SKM-1 (cell line): ENCODE data around the gene OR52R1.
"Not testable (repeated sequence)": the region's sequence is repeated elsewhere in the genome, so short reads cannot be mapped to it uniquely, and the experiment has no call there.

Experiments used
- DNase-seq: peaks from one replicate; lab custom pipeline; 2025; ENCODE audit not compliant: unreplicated experiment; lab: John Stamatoyannopoulos, UW

The OR52R1 gene

DNA sequence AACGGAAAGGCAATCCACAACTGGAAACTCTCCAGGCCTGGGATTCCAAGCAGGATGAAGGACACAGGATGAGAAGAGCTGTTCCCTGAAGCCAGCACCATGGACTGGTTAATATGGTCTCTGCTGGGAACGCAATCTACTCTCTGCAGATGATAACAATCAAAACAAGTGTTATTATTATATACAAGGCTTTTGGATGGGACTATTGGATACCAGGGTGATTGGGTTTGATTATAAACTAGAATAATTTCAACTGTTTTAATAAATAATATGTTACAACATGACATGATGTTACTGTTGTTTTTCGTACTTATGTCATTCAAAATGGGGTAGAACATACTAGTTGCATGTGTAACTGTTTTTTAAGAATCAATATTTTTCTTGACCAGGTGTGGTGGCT, at the start of gene OR52R1:
Gene OR52R1, minus strand, starts transcription at position 101 of the 400 bp plus-strand sequence. Its CDS starts 0 bp downstream, at position 101.
- no peak for DNase-seq

DNA sequence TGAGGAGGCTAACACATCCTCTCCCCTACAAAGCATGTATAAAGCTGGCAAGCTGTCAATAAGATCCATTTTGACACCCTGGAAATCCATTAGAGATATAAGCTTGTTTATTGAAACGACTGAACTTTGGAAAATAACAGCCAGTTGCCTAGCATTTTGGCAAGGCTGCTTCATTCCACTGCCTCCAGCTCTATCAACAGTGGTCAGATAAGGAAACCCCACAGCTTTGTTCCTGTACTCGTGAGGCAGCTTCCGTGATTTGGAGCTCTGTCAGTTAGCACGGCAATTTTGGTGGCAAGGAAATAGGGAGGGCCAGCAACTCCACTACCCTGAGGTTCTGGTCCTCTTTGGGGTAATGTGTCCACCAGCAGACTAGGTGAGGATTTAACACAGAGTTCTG, 46.9 kb upstream of the OR52R1 start:
- no peak for DNase-seq

DNA sequence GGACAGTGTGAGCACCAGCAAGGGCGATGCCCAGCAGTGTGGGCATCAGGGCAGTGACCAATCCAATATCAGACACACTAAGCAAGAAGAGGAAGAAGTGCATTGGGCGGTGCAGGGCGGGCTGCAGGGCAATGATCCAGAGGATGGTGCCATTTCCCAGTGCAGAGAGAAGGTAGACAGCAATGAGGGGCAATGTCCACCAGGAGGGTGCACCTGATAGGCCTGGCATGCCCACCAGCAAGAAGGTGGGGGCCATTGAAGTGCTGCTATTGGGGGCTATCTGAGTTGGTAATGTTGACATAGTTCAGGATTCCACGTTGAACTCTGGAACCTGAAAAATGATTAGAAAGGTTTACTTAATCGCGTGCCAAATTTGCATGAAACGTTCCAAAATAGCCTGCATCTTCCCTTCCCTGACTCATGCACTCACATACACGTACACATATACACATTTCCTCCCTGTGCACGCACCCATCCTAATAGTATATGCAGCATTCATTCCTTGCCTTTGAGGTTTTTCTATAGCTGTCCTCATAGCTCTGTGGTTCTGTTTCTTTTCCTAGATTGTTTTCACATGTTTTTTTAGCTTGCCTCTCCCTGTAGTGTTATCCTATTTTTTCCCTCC, 44.8 kb upstream of the OR52R1 start, which contains the start of gene OR51S1:
Gene OR51S1, minus strand, starts transcription at position 301 of the 625 bp plus-strand sequence. Its CDS starts 0 bp downstream, at position 301.
- no peak for DNase-seq

DNA sequence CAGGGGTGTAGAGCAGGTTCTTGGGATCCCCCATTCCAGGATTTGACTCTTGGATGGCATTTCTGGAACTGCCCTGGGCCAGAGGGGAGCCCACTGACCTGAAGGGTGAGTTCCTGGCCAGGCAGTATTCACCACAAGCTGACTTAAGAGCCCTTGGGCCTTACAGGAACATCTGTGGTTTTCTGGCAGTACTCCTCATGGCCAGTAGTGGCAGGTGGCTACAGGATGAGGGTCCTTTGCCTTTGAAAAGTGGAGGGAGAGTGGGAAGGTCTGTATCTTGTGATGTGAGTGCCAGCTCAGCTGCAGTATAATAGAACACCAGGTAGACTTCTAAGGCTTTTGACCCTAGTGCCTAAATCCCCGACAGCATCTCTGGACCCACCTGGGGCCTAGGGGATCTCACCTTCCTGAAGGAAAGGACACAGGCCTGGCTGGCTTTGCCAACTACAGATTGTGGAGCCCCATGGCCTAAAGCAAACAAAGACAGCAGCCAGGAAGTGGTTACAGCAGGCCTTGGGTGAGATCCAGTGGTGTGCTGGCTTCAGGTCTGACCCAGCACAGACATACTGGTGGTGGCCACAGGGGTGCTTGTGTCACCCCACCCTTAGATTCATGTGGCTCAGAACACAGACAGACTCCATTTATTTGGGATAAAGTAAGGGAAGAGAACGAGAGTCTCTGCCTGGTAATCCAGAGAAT, 35.8 kb upstream of the OR52R1 start:
- no peak for DNase-seq

DNA sequence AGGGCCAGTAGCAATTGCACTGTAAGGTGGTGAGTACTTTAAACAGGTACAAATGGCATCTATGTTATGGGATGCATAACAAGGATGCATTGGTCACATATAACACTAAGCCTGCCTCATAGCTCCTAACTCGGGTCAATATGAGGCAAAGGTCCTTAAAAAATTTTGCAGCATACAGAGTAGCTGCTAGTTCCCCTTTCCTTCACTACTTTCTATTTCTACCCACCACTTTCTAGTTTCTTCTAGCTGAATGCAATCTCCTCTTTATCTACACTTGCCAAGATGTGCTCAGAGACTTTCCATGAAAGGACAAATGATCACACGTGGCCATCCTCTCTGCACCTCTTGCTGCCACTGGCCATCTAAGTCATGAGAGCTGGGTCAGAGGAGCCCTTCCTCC, 26.7 kb upstream of the OR52R1 start:
- no peak for DNase-seq

DNA sequence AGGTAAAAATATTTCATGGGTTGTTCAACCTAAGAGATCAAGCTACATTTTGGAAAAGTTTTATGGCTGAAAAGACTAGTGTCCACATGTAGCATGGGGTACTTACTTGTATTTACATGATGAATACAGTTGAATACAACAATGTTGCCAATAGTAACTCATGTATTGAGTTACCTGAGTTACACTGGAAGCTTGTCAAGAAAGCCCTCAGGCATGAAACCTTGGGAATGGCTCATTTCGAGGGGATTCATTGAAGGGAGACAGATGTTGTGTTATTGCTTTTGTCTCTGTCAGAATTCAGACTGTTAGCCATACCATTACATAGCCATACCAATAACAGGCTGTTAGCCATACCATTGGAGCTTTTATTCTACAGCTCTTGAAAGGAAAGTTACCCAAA, 26.2 kb upstream of the OR52R1 start:
- DNase-seq = no peak

DNA sequence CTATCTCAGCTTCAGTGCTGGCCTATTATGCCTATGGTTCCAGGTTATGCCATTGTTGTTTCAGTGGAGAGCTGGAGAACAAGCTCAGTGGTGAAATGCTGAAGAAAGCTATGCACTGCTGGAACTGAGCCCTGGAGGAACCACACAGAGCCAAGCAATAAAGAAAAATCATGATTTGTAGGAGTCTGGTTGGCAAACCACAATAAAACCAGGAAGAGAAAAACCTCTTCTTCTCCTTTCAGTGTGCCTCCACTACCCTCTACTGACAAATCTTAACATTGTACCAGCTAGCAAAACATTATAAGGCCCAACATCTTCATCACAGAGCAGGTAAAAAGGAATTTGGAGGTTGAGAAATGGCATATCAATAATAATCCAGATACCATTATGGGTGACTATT, 22.2 kb upstream of the OR52R1 start:
- DNase-seq = no peak

DNA sequence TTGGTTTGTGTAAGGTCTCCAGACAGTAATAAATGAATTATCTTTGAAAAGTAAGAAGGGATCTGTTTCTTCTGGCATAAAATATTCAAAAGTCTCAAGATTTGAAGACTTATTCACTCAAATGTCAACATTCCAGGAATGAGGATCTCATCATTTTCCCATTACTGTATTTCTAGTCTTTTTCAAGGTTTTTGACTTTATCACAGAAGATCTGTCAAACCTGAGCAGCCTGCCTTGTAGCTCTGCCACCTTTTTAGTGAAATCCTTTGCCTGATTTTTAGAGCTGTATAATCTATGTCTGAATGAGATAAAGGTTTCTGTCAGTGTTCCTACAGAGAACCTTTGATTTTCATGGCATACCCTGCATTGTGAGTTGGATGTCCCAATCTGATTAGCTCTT, 21.0 kb upstream of the OR52R1 start:
- no peak for DNase-seq

DNA sequence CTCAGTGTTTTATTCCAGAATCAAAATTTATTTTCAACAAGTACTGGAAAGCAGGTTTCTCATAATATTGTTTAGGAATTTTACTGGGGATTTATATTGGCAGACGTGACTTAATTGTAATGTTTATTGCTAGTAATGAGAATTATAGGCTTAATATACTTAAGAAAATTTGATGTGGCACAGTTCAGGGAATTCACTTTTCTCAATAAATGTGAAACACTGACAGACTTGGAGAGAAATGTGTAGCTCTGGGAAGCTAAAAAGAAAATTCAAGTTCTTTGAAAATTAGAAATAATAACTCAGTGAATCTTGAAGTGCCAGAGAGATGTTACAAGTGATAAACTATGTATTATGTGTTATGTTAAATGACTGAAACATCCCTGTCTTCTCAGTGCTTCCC, 16.8 kb upstream of the OR52R1 start, which contains the start of gene OR51F2:
Gene OR51F2, plus strand, starts transcription at position 301 of the 400 bp plus-strand sequence. CDS start 101 bp downstream, outside the sequence.
- no peak for DNase-seq

DNA sequence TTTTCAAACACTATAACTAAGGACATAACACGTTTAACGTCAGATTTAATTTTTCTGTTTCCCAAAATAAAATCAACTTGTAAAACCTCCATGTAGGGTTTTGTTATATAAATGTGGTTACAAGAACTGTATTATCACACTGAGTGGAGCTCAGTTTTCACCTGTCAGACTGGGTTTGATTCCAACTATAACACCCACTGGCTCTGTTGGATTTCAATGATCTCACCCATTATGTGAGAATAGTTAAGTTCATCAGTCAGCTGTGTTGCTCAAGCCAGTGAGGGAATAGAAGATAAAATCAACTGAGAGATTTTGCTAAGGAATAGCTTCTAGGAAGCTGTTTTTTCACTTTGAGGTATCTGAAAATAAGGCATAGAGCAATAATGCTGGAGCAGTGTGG, 5.1 kb upstream of the OR52R1 start:
- no peak for DNase-seq

DNA sequence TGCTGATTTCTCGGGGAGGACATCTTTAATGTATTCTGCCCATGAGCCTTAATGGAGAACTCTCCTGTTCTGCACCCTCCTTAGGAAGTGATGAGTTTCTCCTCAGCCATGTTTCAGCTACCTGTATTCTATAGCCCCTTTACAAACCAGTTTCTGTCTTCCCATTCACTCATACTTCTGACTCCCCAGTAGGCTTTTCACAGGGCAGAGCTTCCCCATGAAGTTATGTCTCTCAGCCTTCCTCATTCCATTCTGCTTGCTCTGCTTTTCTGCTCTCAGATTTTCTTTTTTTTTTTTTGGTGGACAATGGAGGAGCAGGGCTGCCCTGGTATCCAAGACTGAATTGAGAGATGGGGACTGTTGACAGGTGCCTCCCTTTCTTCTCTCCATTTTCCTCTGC, 4.3 kb upstream of the OR52R1 start:
- DNase-seq = no peak

DNA sequence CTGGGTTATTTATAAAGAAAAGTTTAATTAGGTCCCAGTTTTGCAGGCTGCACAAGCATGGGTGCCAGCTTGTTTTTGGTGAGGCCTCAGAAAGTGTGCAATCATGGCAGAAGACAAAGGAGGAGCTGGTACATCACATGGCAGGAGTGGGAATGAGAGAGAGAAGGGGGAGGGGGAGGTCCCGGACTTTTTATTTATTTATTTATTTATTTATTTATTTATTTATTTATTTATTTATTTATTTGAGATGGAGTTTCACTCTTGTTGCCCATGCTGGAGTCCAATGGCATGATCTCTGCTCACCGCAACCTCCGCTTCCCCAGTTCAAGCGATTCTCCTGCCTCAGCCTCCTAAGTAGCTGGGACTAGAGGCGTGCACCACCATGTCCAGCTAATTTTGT, 2.9 kb downstream of the OR52R1 start:
- not testable (repeated sequence) for DNase-seq

DNA sequence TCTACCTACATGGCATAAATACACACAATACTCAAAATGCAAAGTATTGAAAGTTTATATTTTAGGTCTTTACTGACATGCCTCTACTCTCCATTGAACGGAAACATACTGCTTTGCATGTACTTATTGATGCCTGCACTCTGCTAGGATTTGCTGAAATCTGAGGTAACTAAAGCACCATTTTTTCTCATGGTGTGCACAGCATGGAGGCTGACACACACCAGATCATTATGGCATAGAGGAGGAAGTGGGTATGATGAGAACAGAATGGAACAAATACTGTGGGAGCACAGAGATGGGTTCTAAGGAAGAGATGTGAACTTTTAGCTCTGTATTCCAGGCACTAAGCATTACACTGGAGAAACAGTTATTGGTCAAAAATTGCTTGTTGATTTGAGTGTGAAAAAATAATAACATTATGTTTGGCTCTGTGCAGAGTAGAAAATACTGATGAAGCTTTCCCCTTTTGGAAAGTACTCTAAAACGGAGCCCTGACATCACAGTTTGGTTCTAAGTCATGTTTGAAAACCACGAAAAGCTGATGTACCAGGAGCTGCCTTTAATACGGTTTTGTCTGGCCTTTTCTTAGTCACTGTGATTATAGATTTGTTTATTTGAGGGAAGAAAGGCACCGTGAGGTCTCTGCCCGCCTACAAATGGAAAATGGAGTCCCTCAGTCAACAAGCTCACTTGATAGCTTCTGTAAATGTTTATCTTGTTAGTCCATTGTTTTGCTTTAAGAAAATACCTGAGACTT, 5.6 kb downstream of the OR52R1 start:
- DNase-seq = no peak

DNA sequence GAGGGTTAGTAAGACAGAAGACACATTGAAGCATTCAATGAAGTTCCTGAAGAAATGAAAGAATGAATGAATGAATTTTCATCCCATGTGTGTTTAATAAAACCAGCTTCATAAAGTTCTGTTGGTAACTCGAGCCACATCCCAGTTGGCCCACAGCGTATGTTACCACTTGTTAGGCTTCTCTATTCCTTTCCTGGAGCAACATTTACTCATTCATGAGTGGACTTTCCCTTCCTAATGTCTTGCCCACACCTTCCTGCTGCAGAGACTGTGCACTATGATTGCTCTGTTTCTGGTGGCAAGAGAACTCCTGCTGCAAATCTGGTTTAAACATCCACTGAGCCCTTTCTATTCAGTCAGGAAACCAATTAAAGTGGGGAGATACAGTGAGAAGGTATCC, 7.0 kb downstream of the OR52R1 start:
- DNase-seq = no peak

DNA sequence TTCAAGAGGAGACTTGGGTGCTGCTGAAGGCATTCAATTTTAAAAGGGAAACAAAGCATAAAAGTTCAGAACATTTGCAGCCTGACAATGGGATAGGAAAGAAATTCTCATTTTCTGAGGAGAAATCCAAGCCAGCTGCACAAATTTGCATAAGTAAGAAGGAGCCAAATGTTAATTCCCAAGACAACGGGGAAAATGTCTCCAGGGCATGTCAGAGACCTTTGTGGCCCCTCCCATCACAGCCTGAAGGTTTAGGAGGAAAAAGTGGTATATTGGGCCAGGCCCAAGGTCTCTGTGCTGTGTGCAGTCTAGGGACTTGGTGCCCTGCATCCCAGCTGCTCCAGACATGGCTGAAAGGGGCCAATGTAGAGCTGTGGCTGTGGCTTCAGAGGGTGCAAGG, 21.7 kb downstream of the OR52R1 start:
- no peak for DNase-seq

DNA sequence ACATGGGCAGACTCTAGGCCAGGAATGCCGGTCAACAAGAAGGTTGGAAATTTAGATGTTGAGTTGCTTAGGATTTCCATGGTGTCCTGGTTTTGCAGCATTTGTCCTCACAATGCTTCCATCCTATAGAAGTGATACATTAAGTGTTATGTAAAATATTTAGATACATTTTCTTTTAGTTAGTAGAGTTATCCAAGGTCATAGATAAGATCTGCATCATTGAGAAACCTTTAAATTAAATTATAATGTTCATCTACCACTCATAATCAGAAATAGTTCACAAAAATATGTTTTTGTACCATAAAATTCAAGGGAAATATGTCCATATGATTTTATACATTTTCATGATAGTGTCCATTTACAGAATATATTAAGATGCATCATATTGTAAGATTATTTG, 34.3 kb downstream of the OR52R1 start, which contains the start of gene OR51F1:
Gene OR51F1, minus strand, starts transcription at position 101 of the 400 bp plus-strand sequence. Its CDS starts 0 bp downstream, at position 101.
- DNase-seq = no peak

DNA sequence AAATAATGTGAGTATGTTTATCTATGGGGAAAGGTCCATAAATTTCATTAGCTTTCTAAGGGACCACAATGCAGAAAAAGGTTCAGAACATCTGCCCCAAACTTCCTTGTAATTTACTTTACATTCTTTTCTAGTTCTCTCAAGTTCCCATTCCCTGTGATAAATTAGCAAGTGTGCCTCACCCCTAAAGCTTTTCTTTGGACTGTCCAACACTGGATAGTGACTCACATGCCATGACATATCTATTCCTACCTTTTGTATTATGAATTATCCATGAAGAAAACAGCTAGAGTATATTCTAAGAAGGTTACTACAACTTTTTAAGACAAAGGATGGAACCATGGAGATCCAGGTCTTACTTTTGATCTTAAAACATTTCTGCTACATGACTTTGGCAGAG, 36.1 kb downstream of the OR52R1 start:
- DNase-seq = no peak

DNA sequence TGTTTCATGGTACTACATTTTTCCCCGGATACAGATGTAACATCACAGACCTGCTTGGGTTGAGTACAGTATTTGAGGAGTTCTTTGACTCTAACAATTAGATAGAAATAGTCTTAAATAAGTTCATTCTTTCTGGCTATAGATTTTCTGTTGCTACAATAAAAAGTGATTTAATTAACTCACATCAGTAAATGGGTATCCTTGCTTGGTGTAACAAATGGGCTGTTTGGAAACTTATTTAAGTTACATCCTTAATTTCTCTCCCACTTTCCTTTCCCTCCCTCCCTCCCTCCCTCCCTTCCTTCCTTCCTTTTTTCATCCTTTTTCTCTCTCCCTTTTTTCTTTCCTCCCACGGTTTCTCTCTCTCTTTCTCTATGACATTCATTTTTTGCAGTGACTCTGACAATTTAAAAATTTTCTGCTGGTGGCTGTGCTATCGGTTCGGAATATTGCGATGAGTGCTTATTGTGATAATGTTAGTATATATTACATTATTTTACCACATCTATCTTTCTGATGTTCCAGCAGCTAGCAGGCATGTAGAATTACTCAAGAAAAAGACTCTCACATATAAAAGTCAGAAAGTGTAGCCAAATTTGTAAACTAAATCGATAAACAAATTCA, 37.6 kb downstream of the OR52R1 start:
- no peak for DNase-seq

DNA sequence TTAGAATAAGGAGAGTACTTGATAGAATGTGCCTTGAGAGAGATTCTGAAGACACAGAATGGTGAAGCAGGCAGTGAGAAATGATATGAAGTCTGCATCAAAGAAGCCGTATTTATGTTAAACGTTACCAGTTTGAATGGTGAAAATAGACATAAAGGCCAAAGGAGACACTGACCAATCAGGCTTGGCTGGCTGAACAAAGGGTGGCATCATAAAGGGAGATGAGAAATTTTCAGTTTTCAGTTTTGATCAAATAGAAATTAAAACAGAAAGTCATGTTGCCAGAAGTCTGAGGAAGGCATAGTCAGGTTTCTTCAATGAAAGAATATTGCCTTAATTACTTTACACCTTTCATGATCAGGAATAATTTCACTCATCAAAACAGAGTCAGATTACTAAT, 41.1 kb downstream of the OR52R1 start:
- DNase-seq = no peak
